Cardiac fibroblast (primary cell): ENCODE results near the gene RAB7A.
A peak's percentile ranks its signal among the peaks of the same experiment; 100 is the strongest.

ENCODE experiments used
- DNase-seq, 2 donors: peaks; one replicate each; pipeline versions ENCODE4 v3.0.0 to v3.0.0-alpha.2; 2010; ENCODE audit warnings: low read depth in 2 of 2
- H3K4me3 ChIP-seq, 2 donors: replicated peaks in 1 of 2; 1 replicate in 1 of 2; 2 replicates in 1 of 2; pipeline ENCODE4 v1.5.1; 2011; ENCODE audit warnings: low read depth in 2 of 2, low read length in 2 of 2, mild to moderate bottlenecking in 2 of 2, moderate library complexity in 1 of 2
- CTCF ChIP-seq: IDR thresholded peaks from one replicate; pipeline ENCODE4 v1.5.1; 2011; ENCODE audit warnings: low read depth, mild to moderate bottlenecking, low read length, inconsistent platforms

The RAB7A gene

GRCh38 chr3:128859630-128860029 is 133.6 kb downstream of the RAB7A start:
- no peak overlapping the region for H3K4me3 ChIP-seq
- DNase-seq = peak in 1 of 2 donors; percentile 18
- no peak for TF ChIP-seq CTCF

GRCh38 chr3:128861491-128861890 is 135.5 kb downstream of the RAB7A start:
- no peak for TF ChIP-seq CTCF
- H3K4me3 ChIP-seq = no peak overlapping the region
- DNase-seq = no peak

- no peak for DNase-seq
- TF ChIP-seq CTCF = peak; percentile 27
- no peak overlapping the region for H3K4me3 ChIP-seq
Observed at GRCh38 chr3:128863560-128863959, 137.6 kb downstream of the RAB7A start.
